ENCODE data around the gene SLC30A7. TPM values are rescaled to one million over a fixed set of nuclear protein-coding genes. Genes with fewer than 3 reads are reported as not detected.

Gene SLC30A7
- total and polyA plus RNA-seq, 2 of the 13 experiments (the other 11 are each of a cell fraction or from before 2014, with no cell fraction given): 8.3 to 40.8 TPM

GRCh38 chr1:100926240-100926639, 30.4 kb downstream of the SLC30A7 start:
- Histone ChIP-seq H2AFZ (ENCODE audit: low read length) (no peak overlapping the region), H4K20me1 (ENCODE audit: insufficient read depth, low read length) (no peaks in the 10 kb centered on the region), H3K36me3 (replicated peaks in 1 of 2; ENCODE audit: control insufficient read depth in 1 of 2, insufficient read depth in 2 of 2, low read length in 2 of 2) (peaks cover 1 to 36% of the 10 kb centered on the region in 2 experiments), H3K27ac (ENCODE audit: extremely low read length, insufficient read depth, low read length) (no peak overlapping the region), H3K9me3 (ENCODE audit: low read length) (no peaks in the 10 kb centered on the region), H3K4me1 (ENCODE audit: insufficient read depth, low read length) (no peaks in the 10 kb centered on the region), H3K27me3 (ENCODE audit: control insufficient read depth in 1 of 2, insufficient read depth in 2 of 2, low read length in 2 of 2) (no peaks in the 10 kb centered on the region), H3K4me3 (replicated peaks in 1 of 3; ENCODE audit: insufficient read depth in 1 of 3, low read depth in 2 of 3, low read length in 3 of 3) (no peak overlapping the region), H3K4me2 (ENCODE audit: low read depth, low read length) (no peak overlapping the region), H3K79me2 (ENCODE audit: insufficient read depth, low read length) (no peaks in the 10 kb centered on the region), H3K9ac (ENCODE audit: insufficient read depth, low read depth, low read length) (no peak overlapping the region)
- ATAC-seq (no peak), FAIRE-seq (no peak), DNase-seq (ENCODE audit: low spot score) (no peak)
- 98% methylated on average over 2 of the region's 2 CpGs for WGBS (ENCODE audit: low lambda C conversion rate)
- ChIA-PET CTCF (ENCODE audit: low intra/inter-chr PET ratio, low total read pairs) (no interaction called here), POLR2A (no interaction called here)
- intact Hi-C loops (cut with micrococcal nuclease; ENCODE audit: unreplicated experiment) (no loop called here), in situ Hi-C loops (cut with HindIII; ENCODE audit: extremely low pct_ligation_motif_present, low pct_unique_long_range_greater_than_20kb) (loop anchor here (5.0 kb wide), 1 partner anchor 311 kb away; the partner anchor contains the start of gene S1PR1)
- no peak for TF ChIP-seq ZBTB1 (CRISPR knock-in tag; IDR thresholded peaks at IDR 0.05; ENCODE audit: borderline replicate concordance)
- TF ChIP-seq RNF2 (conservative IDR thresholded peaks at IDR 0.05; ENCODE audit: low read depth): no peak
- no peak for TF ChIP-seq ZSCAN30 (CRISPR knock-in tag; IDR thresholded peaks at IDR 0.05)
- no peak for TF ChIP-seq CBX2 (IDR thresholded peaks at IDR 0.05; ENCODE audit: low read depth, low read length)
- TF ChIP-seq CBX2 (CRISPR knock-in tag; IDR thresholded peaks at IDR 0.05; ENCODE audit: low read depth): no peak
- TF ChIP-seq ZNF616 (CRISPR knock-in tag; IDR thresholded peaks at IDR 0.05; ENCODE audit: low read depth): no peak
- TF ChIP-seq ZNF138 (CRISPR knock-in tag; IDR thresholded peaks at IDR 0.05; ENCODE audit: low read depth): no peak
- no peak for TF ChIP-seq ATF2 (CRISPR knock-in tag; IDR thresholded peaks at IDR 0.05)
- TF ChIP-seq POGK (CRISPR knock-in tag; conservative IDR thresholded peaks at IDR 0.05): no peak
- no peak for TF ChIP-seq ZBED4 (CRISPR knock-in tag; IDR thresholded peaks at IDR 0.05; ENCODE audit: borderline replicate concordance)
- BruUV-seq (replicated peaks): no TSS peak
